HG03432 (cell line): ENCODE data around the gene MBNL3.
"Not testable (repeated sequence)": the region's sequence is repeated elsewhere in the genome, so short reads cannot be mapped to it uniquely, and the experiment has no call there.

Source experiments
- ATAC-seq: cut with Tn5 transposase; IDR thresholded peaks from one replicate; pipeline ENCODE4 v1.9.1; 2021; ENCODE audit warnings: mild to moderate bottlenecking, moderate library complexity; ENCODE audit not compliant: unreplicated experiment

MBNL3 gene

GRCh38 chrX:132384301-132384700 lies 104.5 kb downstream of the MBNL3 start:
- ATAC-seq, result no peak

GRCh38 chrX:132382068-132382467 lies 106.8 kb downstream of the MBNL3 start:
- no peak for ATAC-seq

GRCh38 chrX:132378281-132378680 lies 110.6 kb downstream of the MBNL3 start:
- no peak for ATAC-seq

GRCh38 chrX:132375941-132376340 lies 112.9 kb downstream of the MBNL3 start:
- no peak for ATAC-seq

- no peak for ATAC-seq
Observed at GRCh38 chrX:132373610-132374009, 115.2 kb downstream of the MBNL3 start.

GRCh38 chrX:132369617-132370326 lies 119.1 kb downstream of the MBNL3 start:
- no peak for ATAC-seq

- ATAC-seq, result no peak
Observed at GRCh38 chrX:132367984-132368383, 120.9 kb downstream of the MBNL3 start.

GRCh38 chrX:132367314-132367713 lies 121.5 kb downstream of the MBNL3 start:
- ATAC-seq, result no peak

GRCh38 chrX:132365490-132365889 lies 123.3 kb downstream of the MBNL3 start:
- ATAC-seq, result no peak

- no peak for ATAC-seq
Observed at GRCh38 chrX:132364313-132364712, 124.5 kb downstream of the MBNL3 start.

GRCh38 chrX:132353430-132353829 lies 135.4 kb downstream of the MBNL3 start:
- no peak for ATAC-seq

GRCh38 chrX:132336172-132336571 lies 152.7 kb downstream of the MBNL3 start:
- ATAC-seq, result no peak

- ATAC-seq, result peak; percentile 48
Observed at GRCh38 chrX:132333351-132333750, 155.5 kb downstream of the MBNL3 start.

- ATAC-seq, result no peak
Observed at GRCh38 chrX:132331532-132331931, 157.3 kb downstream of the MBNL3 start.

GRCh38 chrX:132331000-132331399 lies 157.8 kb downstream of the MBNL3 start:
- no peak for ATAC-seq

GRCh38 chrX:132330156-132330729 lies 158.6 kb downstream of the MBNL3 start:
- ATAC-seq, result no peak

GRCh38 chrX:132326960-132327359 lies 161.9 kb downstream of the MBNL3 start:
- not testable (repeated sequence) for ATAC-seq
